SW 1271 (cell line): ENCODE measurements around the gene ABCB10.
"Not testable (repeated sequence)": the region's sequence is repeated elsewhere in the genome, so short reads cannot be mapped to it uniquely, and the experiment has no call there.

Experiments
- DNase-seq, 2 experiments: peaks; one replicate each; lab custom pipeline; 2025; lab: John Stamatoyannopoulos, UW

Gene ABCB10

DNA sequence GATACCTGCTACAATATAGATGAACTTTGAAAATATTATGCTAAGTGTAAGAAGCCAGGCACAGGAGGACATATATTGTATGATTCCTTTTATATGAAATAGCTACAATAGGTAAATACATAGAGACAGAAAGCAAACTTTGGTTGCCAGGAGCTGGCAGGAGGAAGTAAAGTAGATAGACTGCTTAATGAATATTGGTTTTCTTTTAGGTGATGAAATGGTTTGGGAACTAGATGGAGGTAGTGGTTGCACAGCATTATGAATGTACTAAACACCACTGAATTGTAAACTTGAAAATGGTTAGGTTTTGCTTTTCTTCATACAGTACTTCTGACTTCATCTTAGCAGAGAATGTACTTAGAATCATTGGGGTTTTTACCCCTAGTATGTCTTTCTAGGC lies 21.5 kb downstream of the ABCB10 start:
- no peak for DNase-seq

DNA sequence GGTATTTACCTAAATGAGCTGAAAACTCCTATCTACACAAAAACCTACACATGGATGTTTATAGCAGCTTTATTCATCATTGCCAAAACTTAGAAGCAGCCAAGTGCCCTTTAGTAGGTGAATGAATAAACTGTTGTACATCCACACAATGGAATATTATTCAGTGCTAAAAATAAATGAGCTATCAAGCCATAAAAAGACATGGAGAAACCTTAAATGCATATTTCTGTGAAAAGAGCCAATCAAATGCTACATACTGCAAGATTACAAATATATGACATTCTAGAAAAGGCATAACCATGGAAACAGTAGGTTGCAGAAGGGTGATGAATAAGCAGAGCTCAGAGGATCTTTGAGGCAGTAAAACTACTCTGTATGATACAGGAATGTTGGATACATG lies 23.3 kb downstream of the ABCB10 start:
- DNase-seq = no peak

DNA sequence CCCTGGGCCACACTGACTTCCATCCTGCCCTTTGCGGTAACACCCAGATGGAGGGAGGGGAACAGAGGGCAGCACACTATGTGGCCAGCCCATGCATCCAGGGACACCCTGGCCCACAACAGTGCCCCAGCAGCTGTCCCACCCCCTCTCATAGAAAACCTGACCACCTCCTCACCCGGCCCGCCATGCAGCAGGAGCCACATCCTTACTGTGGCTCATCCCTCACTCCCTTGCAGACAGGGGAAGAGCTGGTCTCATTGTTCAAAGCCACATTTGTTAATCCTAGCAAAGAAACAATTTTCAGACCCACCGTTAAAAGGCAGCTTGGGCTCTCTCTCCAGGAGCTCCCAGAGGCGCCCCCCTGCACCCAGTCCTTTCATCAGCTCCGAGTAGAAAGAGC lies 27.2 kb downstream of the ABCB10 start:
- DNase-seq = no peak

DNA sequence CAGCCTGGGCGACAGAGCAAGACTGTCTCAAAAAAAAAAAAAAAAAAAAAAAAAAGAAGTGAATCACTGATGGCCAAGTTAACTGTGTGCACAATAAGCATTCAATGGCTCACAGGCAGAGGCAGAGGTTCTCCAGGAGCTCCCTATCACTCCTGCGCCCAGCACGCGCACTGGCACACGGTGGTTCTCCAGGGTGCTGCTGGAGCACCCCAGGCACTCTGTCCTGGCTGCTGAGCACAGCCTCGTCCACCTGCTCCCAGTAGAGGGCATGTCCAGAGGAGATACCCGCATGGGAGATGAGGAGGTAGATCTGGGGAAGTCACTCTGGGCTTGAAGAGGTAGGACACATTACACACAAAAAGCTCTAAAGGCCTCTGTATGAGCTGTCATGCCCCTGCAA lies 28.9 kb downstream of the ABCB10 start:
- DNase-seq = no peak

DNA sequence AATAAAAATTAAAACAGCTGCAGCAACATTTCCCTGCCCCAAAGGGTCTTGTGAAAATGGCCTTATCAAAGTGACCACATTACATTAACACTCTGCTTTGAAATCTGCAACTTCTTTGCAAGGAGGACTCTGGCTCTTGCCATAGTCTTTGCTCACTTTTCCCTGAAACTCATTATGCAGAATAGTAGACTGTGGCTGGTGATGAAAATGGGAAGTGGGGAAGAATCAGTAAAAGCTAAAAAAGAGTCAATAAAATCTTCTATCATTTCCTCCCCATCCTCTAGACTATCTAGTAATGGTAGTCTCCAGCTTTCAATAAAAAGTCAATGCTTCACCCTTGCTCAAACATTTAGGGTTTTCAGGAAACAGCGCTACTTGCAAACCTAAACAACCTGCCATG lies 31.8 kb downstream of the ABCB10 start:
- no peak for DNase-seq

DNA sequence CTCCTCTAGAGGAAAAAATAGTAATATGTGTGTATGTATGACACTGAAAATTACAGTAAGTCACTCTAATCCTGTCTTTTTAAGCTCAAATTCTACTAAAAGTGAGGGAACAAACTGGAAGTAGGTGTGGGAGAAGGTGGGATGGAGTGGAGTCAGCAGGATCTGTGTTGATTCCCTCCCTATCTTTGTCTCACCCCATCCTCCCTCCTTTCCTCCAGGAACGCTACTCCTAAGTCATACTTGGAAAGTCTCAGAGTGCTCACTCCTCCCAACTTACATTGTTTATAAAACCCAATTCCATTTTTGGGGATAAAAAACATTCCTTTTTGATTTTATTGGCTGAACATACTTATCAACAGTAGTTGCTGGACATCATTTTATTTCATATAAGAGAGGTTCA lies 35.5 kb downstream of the ABCB10 start:
- DNase-seq = no peak

DNA sequence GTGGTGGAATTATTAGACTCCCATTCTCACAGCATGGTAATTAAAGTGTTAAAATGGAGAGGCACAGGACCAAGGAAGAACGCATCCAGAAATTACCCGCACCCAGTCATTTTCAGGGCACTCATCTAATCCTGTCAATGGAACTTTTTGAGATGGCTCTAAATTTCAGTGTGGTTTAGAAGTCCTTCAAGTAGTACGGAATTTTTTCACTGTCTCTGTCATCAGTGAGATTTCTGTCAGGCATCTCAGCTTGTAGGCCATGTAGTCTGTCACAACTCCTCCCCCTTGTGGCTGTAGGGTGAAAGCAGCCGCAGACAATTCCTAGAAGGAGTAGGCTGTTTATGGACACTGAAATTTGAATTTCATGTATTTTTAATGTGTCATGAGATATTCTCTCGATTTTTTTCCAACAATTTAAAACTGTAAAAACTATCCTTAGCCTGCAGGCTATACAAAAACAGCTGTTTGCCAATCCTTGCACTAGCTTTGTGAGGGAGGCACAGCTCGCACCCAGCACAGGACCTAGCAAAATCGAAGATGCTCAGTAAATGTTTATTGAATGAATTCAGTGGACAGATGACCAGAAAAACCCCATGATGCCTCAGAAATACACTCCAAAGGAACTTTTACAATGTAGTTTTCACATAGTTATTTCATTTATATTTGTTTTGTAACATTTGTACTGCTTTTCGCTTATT lies 43.8 kb downstream of the ABCB10 start:
- DNase-seq = peak; percentile 9 to 42

DNA sequence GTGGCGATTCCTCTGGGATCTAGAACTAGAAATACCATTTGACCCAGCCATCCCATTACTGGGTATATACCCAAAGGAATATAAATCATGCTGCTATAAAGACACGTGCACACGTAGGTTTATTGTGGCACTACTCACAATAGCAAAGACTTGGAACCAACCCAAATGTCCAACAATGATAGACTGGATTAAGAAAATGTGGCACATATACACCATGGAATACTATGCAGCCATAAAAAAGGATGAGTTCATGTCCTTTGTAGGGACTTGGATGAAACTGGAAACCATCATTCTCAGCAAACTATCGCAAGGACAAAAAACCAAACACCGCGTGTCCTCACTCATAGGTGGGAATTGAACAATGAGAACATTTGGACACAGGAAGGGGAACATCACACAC lies 46.9 kb downstream of the ABCB10 start:
- not testable (repeated sequence) for DNase-seq

DNA sequence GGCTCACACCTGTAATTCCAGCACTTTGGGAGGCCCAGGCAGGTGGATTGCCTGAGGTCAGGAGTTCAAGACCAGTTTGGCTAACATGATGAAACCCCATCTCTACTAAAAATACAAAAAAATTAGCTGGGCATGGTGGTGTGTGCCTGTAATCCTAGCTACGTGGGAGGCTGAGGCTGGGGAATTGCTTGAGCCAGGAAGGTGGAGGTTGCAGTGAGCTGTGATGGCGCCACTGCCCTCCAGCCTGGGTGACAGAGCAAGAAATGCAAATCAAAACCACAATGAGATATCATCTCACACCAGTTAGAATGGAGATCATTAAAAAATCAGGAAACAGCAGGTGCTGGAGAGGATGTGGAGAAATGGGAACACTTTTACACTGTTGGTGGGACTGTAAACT lies 47.3 kb downstream of the ABCB10 start:
- not testable (repeated sequence) for DNase-seq

DNA sequence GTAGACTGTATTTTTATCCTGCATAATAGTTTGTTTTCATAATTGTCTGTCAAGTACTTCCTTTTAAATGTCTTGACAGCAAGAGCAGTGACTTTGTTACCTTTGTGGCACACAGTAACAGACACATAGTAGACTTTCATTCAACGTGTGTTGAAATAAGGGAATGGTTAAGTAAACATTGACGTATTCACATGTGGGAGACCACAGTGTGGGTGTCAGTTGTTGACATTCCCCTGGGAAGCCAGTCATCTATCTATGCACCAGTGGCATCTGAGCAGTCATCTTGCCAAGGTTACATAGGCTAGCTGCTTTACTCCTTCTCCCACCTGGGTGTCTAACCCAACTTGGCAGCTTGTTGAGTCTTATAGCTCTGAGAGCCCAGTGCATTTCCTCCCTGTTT lies 48.9 kb downstream of the ABCB10 start:
- DNase-seq = no peak

DNA sequence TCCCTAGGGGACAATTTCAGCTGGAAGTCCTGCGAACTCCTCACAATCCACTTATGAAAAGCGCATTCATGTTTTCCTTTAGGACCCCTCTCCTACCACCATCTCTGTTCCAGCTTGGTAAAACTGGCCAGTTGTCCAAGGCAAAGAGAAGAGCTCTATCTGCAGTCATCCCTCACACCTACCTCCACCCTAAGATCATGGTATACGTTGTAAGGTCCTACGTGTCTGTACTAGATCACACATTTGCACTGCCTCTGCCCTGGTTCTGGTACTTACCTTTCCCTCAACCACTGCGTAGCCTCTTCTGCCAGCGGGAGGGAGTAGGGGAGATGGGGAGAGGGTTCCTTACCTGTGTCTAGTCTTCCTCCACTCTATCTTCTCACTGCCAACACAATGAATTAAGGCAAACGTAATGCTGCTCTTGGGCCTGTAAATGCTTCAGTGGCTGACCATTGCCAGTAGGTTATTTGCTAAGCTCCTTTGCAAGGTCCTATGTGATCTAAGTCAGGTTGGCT lies 49.6 kb downstream of the ABCB10 start:
- no peak for DNase-seq

DNA sequence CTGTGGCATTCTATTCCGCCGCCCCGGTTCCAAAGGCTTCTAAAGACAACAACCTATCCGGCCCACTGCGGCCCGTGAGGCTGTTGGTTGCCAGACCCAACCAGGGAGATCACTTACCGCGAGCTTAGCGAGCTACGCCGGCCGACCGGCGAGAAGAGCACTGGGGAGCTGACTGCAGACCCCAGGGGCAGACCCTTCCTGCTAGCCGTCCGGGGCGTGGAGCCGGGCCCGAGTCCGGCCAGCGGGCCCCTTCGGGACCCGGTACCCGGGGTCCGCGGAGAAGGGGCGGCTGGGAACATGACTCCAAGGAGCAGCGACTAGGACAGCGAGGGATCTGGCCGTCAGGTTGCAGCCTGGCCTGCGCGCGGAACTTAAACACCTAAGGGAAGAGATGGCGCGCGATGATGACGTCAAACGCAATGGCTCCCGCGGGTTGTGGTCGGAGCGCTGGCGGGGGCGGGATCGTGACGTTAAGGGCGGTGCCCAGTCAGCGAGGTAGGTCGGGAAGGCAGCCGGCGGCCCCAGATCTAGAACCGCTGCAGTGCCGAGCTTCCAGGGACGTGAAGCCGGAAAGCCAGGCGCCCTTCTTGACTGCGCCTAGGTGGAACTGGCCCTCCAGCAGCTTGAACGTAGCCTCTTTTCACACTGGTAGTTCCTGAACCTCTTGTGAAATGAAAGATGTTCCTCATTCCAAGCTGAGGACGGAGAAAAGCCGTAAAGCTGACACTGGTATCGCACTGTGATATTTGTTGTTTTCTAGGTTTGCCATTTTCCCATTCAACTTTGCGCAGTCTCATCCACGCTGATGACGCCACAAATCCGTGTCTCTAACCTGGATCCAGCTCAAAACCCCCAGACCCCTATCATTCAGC lies 50.3 kb downstream of the ABCB10 start, which contains the start of gene NUP133:
TSS of gene NUP133 (minus strand) at position 391 of the 872 bp plus-strand sequence. CDS start at position 299, 92 bp downstream.
- peak; percentile 72 to 89 for DNase-seq

DNA sequence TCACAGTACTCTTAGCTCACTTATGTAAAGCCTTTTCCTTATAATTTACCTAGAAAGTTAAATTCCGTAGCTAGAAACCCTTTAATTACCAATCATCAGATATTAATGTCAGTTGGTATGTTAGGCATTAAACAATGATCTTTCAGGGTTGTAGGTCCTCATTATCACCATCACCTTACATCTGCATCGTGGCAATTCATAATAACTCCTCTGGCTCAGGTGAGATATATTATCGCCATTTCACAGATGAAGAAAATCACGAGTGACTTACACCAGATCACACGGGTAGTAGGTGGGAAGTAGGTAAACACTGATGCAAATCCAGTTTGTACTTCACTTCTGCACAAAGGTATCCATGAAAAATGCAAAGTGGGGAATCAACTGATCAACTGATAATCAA lies 51.0 kb downstream of the ABCB10 start:
- DNase-seq = no peak

DNA sequence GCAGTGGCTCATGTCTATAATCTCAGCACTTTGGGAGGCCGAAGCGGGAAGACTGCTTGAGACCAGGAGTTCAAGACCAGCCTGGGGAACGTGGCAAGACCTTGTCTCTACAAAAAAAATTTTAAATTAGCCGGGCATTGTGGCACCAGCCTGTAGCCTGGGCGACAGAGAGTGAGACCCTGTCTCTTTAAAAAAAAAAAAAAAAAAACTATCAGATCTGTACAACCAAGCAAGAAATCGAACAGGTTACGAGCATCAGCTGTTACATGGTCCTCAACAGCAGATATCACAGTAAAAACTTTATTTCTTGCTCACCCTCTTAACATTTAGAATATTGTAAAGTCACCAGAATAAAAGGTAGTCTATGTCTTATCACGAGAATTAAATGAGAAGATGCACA lies 51.9 kb downstream of the ABCB10 start:
- no peak for DNase-seq

DNA sequence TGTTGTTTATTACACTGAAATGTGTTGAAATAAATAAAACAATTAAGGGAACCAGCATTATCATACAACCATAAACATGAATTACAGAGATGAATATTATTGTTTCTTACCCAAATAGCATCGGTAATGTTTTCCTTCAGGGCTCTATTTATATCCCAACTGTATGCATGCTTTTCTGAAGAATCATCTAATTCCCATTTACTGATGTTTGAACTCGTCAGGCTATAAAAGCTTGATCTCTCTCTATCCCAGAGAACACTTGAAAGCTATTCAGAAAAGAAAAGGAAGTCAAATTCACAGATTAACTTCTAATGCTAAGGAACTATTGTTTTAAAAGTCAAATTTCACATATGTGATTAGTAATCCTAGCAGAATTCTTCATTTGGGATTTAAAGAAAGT lies 62.7 kb downstream of the ABCB10 start:
- no peak for DNase-seq

DNA sequence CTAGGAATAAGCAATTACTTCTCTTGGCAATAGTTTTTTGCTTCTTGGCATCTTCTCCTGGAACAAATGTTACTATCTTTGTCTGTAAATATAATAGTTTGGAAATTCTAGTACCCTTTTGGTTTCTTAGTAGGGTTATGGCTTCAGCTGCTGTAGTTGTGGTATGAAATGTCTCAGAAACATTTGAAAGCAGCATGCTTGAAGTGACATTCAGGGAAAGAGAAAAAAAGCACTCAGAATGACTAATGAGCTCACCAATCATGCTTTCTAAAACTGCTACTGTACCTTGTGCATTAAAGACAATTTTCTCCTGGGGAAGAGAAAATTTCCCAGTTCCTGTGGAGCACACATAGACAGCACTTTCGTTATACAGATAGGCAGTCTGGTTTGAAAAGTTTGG lies 71.3 kb downstream of the ABCB10 start:
- no peak for DNase-seq

DNA sequence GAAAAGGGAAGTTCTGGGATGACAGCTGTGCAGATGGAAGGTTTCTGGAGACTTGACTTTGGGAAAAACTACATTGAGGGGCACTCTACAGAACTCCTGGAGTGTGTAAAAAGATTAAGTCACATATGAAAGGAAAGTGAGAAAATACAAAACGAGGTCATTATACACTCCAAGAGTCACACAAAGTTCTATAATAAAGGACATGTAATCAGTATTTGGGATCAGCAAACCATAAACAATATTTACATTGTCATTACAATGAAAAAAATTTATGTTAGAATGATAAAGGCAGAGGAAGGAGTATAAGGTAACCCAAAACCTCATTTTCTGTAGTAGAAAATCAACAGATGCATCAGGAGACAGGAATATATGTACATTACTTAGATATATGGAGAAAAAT lies 73.2 kb downstream of the ABCB10 start:
- no peak for DNase-seq

DNA sequence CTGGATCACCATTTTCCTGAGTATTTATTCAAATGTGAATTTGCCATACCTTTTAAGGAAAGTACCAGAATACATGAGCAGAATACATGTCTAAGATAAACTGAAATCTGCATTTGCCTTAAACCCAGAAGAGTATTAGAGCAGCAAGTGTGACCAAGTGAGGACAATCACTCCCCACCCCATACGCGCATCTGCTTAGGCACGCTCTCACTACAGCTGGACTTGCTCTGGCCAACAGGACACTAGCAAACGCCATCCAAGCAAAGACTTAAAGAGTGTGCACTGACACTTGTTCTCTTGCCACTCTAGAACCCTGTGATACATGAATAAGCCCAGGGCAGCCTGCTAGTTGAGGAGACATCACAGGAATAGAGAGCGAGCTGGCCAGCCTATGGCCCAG lies 76.0 kb downstream of the ABCB10 start:
- DNase-seq = no peak

DNA sequence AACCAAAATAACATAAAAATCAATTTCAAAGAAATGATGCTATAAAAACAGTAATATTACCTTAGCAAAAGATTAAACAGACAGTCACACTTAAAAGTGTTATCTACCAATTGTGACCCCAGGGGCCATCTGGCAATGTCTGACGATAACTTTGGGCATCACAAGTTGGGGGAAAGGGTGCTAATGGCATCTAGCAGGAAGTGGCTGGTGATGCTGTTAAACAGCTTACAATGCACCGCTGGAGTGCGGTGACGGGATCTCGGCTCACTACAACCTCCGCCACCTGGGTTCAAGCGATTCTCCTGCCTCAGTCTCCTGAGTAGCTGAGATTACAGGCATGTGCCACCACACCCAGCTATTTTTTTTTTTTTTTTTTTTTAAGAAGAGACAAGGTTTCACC lies 78.0 kb downstream of the ABCB10 start:
- no peak for DNase-seq

DNA sequence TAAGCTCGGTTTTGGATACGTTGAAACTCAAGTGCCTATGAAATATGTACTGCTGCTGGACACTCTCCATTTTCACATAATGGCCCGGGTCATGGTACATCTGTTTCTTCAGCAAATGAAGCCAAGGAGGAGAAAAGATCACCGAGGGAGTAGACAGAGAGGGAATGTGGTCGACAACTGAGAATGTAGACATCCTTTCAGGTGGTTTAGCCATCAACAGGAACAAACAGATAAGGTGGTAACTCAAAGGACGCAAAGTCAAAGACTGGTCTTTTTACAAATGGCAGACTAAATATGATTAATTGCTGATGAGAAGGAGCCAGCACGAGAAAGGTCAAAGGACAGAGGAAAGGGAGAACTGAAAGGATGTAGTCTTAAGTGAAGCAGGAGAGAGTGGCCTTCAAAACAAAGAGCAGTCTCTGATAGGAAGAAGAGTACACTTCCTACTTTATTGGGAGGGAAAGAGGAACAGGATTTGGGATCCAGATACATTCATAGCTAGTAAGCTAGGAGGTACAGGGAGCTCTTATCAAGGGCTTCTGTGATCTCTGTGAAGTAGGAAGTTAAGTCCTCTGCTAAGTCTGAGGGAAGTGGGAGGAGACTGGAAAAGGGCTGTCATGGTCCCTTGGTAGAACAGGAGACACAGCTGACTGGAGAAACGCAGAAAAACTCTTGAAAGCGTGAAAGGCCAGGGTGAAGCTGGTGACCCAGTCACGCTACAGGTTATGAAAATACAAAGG lies 78.7 kb downstream of the ABCB10 start:
- no peak for DNase-seq

DNA sequence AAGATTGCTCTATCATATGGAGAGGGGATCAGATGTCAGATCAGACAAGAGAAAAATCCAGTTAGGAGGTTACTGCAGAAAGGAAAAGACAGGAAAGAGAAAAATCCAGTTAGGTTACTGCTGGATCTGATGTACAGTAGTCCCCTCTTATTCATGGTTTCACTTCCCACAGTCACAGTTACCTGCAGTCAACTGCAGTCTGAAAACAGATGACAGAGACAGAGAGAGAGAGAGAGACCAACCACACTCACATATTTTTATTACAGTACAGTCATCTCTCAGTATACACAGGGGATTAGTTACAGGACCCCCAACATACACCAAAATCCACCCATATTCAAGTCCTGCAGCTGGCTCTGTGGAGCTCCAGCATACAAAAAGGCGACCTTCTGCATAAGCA lies 79.7 kb downstream of the ABCB10 start:
- no peak for DNase-seq

DNA sequence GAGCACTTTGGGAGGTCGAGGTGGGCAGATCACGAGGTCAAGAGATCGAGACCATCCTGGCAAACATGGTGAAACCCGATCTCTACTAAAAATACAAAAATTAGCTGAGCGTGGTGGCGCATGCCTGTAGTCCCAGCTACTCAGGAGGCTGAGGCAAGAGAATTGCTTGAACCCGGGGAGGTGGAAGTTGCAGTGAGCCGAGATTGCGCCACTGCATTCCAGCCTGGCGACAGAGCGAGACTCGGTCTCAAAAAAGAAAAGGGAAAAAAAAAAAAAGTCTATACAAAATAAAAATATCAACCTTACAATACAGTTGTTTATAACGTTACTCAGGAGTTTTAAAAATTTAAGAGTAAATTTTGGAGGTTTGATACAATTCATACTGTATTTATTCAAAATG lies 82.6 kb downstream of the ABCB10 start:
- DNase-seq = not testable (repeated sequence)

DNA sequence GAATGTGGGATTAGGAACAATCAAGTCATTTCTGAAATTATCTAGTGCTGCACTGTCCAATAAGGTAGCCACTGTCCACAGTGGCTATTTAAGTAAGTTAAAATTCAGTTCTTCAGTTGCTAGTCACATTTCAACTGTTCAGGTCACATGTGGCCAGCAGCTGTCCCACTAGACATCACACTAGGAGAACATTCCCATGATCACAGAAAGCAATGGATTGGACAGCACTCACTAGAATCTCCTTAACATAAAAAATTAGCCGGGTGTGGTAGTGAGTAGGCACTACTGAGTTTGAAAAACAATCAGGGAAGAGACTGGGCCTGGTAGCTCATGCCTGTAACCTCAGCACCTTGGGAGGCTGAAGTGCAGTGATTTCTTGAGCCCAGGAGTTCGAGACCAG lies 84.0 kb downstream of the ABCB10 start:
- DNase-seq = no peak
